Right ventricle myocardium inferior (tissue), 1 donor: Measurements from ENCODE around the gene TMEM30A. TPM values are rescaled to one million over a fixed set of nuclear protein-coding genes. Genes with fewer than 3 reads are reported as not detected.

ENCODE experiments used
- ATAC-seq: fragments of 200-7000 bp; cut with Tn5 transposase; one replicate; pipeline ENCODE4 v1.9.1; 2020; ENCODE audit warnings: mild to moderate bottlenecking, moderate library complexity
- DNase-seq: peaks from one replicate; pipeline ENCODE4 v3.0.0; 2021; ENCODE audit errors: missing footprints
- intact Hi-C: fragments of 100-400 bp; cut with DNase I; formaldehyde crosslinking; loops from one replicate; pipeline ENCODE4 v1.11.0; 2022
- long read RNA-seq: library from polyadenylated mRNA; unstranded; transcript quantifications from one replicate; pipeline ENCODE4 v2.0.0, GENCODE V29; 2021
- total RNA-seq: library from RNA; stranded (reverse); fragmentation: NEBNext Ultra II Directional; extraction: Animal tissue kit (Norgen Biotek cat#: 25700); gene quantifications from one replicate; pipeline ENCODE4 v1.2.1, GENCODE V29; 2021
- donor health status: DM: no; HTN: yes; CAD: no; lungs with severe emphysema.

TMEM30A gene
- 45.2 TPM for total RNA-seq
- long read RNA-seq, full-length matches to known transcripts: 30 of 35 reads
- long read RNA-seq, partial matches to known transcripts: 4 of 35 reads
- long read RNA-seq, other reads (novel, unspliced or antisense): 1 of 35 reads

GRCh38 chr6:75284632-75285282 is at the start of gene TMEM30A:
Gene TMEM30A (minus strand): TSS chr6:75284792. CDS start chr6:75284638, 154 bp downstream.
- DNase-seq: peak; percentile 98
- ATAC-seq: peak; percentile 100
- intact Hi-C loops: loop anchor here (2.0 to 5.0 kb wide), 2 partner anchors 42 to 208 kb away; partner anchors contain the start of genes COX7A2 and FILIP1

GRCh38 chr6:75333676-75334200 is 49.1 kb upstream of the TMEM30A start:
- DNase-seq (no peak), ATAC-seq (no peak)
- intact Hi-C loops: no loop called here

GRCh38 chr6:75331151-75331550 is 46.6 kb upstream of the TMEM30A start:
- DNase-seq: no peak
- no peak for ATAC-seq
- intact Hi-C loops: no loop called here

- no peak for ATAC-seq
- intact Hi-C loops: no loop called here
- DNase-seq: no peak
Observed at GRCh38 chr6:75329703-75330102, 45.1 kb upstream of the TMEM30A start.

GRCh38 chr6:75327807-75328206 is 43.2 kb upstream of the TMEM30A start:
- ATAC-seq (no peak), DNase-seq (no peak)

GRCh38 chr6:75326557-75327258 is 42.1 kb upstream of the TMEM30A start:
- ATAC-seq: no peak
- DNase-seq: no peak
- intact Hi-C loops: no loop called here

More at GRCh38 chr6:75327807-75328206, 43.2 kb upstream of the TMEM30A start:
- intact Hi-C loops: no loop called here

GRCh38 chr6:75318900-75319299 is 34.3 kb upstream of the TMEM30A start:
- ATAC-seq: no peak
- no peak for DNase-seq
- intact Hi-C loops: no loop called here

GRCh38 chr6:75317503-75318206 is 33.1 kb upstream of the TMEM30A start:
- DNase-seq (no peak), ATAC-seq (peak; percentile 55)
- intact Hi-C loops: no loop called here

- intact Hi-C loops: no loop called here
- ATAC-seq (no peak), DNase-seq (no peak)
Observed at GRCh38 chr6:75315978-75316377, 31.4 kb upstream of the TMEM30A start.

- DNase-seq: no peak
- no peak for ATAC-seq
- intact Hi-C loops: no loop called here
Observed at GRCh38 chr6:75308250-75308988, 23.8 kb upstream of the TMEM30A start.

GRCh38 chr6:75307364-75308004 is 22.9 kb upstream of the TMEM30A start:
- DNase-seq (no peak), ATAC-seq (no peak)
- intact Hi-C loops: no loop called here

GRCh38 chr6:75306064-75306463 is 21.5 kb upstream of the TMEM30A start:
- intact Hi-C loops: no loop called here
- ATAC-seq (no peak), DNase-seq (no peak)

GRCh38 chr6:75305573-75305972 is 21.0 kb upstream of the TMEM30A start:
- ATAC-seq: no peak
- no peak for DNase-seq
- intact Hi-C loops: no loop called here

GRCh38 chr6:75302280-75302679 is 17.7 kb upstream of the TMEM30A start:
- intact Hi-C loops: no loop called here
- no peak for ATAC-seq
- no peak for DNase-seq

GRCh38 chr6:75301537-75301936 is 16.9 kb upstream of the TMEM30A start:
- no peak for ATAC-seq
- intact Hi-C loops: no loop called here

GRCh38 chr6:75301088-75301487 is 16.5 kb upstream of the TMEM30A start:
- intact Hi-C loops: no loop called here
- ATAC-seq: no peak
- no peak for DNase-seq

More at GRCh38 chr6:75301537-75301936, 16.9 kb upstream of the TMEM30A start:
- DNase-seq: no peak

- intact Hi-C loops: no loop called here
- ATAC-seq (no peak), DNase-seq (no peak)
Observed at GRCh38 chr6:75300531-75300855, 15.9 kb upstream of the TMEM30A start.

GRCh38 chr6:75299801-75300530 is 15.4 kb upstream of the TMEM30A start:
- peak; percentile 45 for ATAC-seq

More at GRCh38 chr6:75299801-75300530, 15.4 kb upstream of the TMEM30A start:
- intact Hi-C loops: no loop called here
- no peak for DNase-seq
